Osteocyte (in vitro differentiated cells): Measurements from ENCODE around the gene VSIR. TPM values are rescaled to one million over a fixed set of nuclear protein-coding genes. Genes with fewer than 3 reads are reported as not detected.

Source experiments
- DNase-seq: peaks from one replicate; pipeline ENCODE4 v3.0.0; 2021; ENCODE audit warnings: mixed read lengths; ENCODE audit not compliant: unreplicated experiment; ENCODE audit errors: extremely low spot score
- H3K27ac Mint-ChIP-seq: one replicate; pipeline ENCODE4 v1.8.0; 2021; ENCODE audit warnings: mild to moderate bottlenecking, mixed read lengths; ENCODE audit not compliant: unreplicated experiment
- H3K27me3 Mint-ChIP-seq: one replicate; pipeline ENCODE4 v1.8.0; 2021; ENCODE audit warnings: mixed read lengths; ENCODE audit not compliant: unreplicated experiment
- H3K36me3 Mint-ChIP-seq: one replicate; pipeline ENCODE4 v1.8.0; 2021; ENCODE audit warnings: mixed read lengths; ENCODE audit not compliant: unreplicated experiment
- H3K4me1 Mint-ChIP-seq: one replicate; pipeline ENCODE4 v1.8.0; 2021; ENCODE audit warnings: mixed read lengths; ENCODE audit not compliant: unreplicated experiment
- H3K4me3 Mint-ChIP-seq: one replicate; pipeline ENCODE4 v1.8.0; 2021; ENCODE audit warnings: mild to moderate bottlenecking, moderate library complexity, mixed read lengths; ENCODE audit not compliant: unreplicated experiment
- H3K9me3 Mint-ChIP-seq: one replicate; pipeline ENCODE4 v1.8.0; 2021; ENCODE audit warnings: mixed read lengths; ENCODE audit not compliant: unreplicated experiment
- total RNA-seq: library from RNA; stranded (reverse); gene quantifications from 2 replicates; pipeline ENCODE4 v1.2.1, GENCODE V29; 2021
- TF ChIP-seq, protein P1 (sequence below): fragments of 200-600 bp; sonication (generic); IDR thresholded peaks from 2 replicates; pipeline ENCODE4 v1.5.0; 2021; ENCODE audit warnings: antibody characterized with exemption, mild to moderate bottlenecking, moderate library complexity

Gene VSIR
- total RNA-seq, 1 donor from 2014 or later, result 0.75 TPM

GRCh38 chr10:71818674-71819260, 45.4 kb upstream of the VSIR start:
- H3K9me3 Mint-ChIP-seq, result no peaks in the 10 kb centered on the region
- TF ChIP-seq, protein P1, sequence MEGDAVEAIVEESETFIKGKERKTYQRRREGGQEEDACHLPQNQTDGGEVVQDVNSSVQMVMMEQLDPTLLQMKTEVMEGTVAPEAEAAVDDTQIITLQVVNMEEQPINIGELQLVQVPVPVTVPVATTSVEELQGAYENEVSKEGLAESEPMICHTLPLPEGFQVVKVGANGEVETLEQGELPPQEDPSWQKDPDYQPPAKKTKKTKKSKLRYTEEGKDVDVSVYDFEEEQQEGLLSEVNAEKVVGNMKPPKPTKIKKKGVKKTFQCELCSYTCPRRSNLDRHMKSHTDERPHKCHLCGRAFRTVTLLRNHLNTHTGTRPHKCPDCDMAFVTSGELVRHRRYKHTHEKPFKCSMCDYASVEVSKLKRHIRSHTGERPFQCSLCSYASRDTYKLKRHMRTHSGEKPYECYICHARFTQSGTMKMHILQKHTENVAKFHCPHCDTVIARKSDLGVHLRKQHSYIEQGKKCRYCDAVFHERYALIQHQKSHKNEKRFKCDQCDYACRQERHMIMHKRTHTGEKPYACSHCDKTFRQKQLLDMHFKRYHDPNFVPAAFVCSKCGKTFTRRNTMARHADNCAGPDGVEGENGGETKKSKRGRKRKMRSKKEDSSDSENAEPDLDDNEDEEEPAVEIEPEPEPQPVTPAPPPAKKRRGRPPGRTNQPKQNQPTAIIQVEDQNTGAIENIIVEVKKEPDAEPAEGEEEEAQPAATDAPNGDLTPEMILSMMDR, result no peak

DNA sequence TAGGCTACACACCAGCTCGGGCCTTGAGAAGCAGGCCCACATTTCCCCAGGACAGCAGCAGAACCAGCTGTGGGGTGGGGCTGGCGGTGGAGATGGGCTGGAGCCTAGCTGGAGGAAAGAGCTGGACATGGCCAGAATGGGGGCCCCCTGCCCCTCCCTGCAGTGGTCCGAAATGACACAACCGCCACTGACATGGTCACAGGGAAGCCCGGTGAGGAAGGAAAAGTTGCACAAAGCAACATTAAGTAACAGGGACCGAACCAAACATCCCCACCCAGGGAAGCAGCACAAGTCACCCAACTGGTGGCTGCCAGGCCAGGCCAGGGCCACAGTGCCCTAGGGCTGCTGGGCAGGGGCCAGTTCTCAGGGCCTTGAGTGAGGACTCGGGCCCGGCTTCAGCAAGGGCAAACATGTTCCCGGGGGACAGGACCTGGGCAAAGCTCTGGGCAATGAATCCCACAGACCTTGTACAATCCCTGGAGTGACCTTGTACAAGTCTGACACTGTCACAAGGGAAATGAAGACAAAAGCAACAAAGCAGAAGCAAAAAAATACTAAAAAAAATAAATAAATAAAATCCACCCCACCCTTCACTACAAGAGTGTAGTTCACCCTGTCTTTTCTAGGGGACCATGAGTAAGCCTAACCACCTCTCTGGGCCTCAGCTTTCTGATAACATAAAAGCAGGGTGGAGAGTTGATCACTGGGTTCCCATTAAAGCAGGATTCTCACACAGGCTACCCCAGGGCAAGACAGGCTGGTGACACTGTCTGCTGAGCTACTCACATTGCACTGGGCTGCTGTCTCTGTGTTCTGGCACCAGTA, 44.7 kb upstream of the VSIR start:
- Mint-ChIP-seq H3K36me3 (peaks cover 68% of the 10 kb centered on the region), H3K4me3 (no peak overlapping the region), H3K4me1 (no peaks in the 10 kb centered on the region), H3K9me3 (no peaks in the 10 kb centered on the region), H3K27me3 (no peaks in the 10 kb centered on the region), H3K27ac (no peak overlapping the region)
- TF ChIP-seq, protein P1, result no peak
- no peak for DNase-seq

More at GRCh38 chr10:71818674-71819260, 45.4 kb upstream of the VSIR start:
- Mint-ChIP-seq H3K36me3 (peaks cover 67% of the 10 kb centered on the region), H3K4me3 (no peak overlapping the region), H3K27ac (no peak overlapping the region), H3K27me3 (no peaks in the 10 kb centered on the region), H3K4me1 (no peaks in the 10 kb centered on the region)
- no peak for DNase-seq

- no peak overlapping the region for H3K4me3 Mint-ChIP-seq
- no peaks in the 10 kb centered on the region for H3K9me3 Mint-ChIP-seq
- no peak for DNase-seq
- peaks cover 62% of the 10 kb centered on the region for H3K36me3 Mint-ChIP-seq
- H3K27ac Mint-ChIP-seq, result no peak overlapping the region
- TF ChIP-seq, protein P1, result no peak
- H3K27me3 Mint-ChIP-seq, result no peaks in the 10 kb centered on the region
- H3K4me1 Mint-ChIP-seq, result no peaks in the 10 kb centered on the region
These were observed 43.8 kb upstream of the VSIR start for GRCh38 chr10:71816936-71817618.

DNA sequence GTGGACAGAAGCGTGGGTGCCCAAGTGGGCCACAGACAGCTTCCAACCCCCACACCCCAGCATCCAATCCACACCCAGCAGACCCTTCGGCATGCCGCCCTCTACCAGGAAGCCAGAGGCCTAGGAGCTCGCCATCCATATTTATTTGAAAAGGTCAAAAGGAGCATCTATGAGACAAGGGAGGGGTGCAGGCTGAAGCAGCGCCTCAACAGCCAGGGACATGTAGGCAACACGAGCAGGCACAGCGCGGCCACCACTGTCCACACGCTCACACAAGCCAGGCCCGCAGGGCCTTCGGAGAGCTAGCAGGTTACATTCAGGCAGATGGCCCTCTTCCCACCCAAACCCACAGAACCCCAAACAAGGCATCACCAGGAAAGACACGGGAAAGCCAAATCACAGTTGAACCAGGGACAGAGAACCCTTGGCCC, 43.1 kb upstream of the VSIR start:
- Mint-ChIP-seq H3K36me3 (peaks cover 56% of the 10 kb centered on the region), H3K27me3 (no peaks in the 10 kb centered on the region), H3K27ac (no peak overlapping the region), H3K4me1 (no peaks in the 10 kb centered on the region), H3K4me3 (no peak overlapping the region), H3K9me3 (no peaks in the 10 kb centered on the region)
- no peak for DNase-seq
- TF ChIP-seq, protein P1, result no peak
